IPS-18c (cell line): ENCODE results near the gene SNX21.
"Not testable (repeated sequence)": the region's sequence is repeated elsewhere in the genome, so short reads cannot be mapped to it uniquely, and the experiment has no call there.

Experiments
- H3K4me3 ChIP-seq: 2 replicates; pipeline ENCODE4 v1.7.0; 2013; ENCODE audit warnings: low read depth, mild to moderate bottlenecking, low read length, moderate library complexity; ENCODE audit not compliant: insufficient read depth
- H3K9me3 ChIP-seq: one replicate; pipeline ENCODE4 v1.6.1; 2013; ENCODE audit warnings: mild to moderate bottlenecking, low read length, moderate library complexity; ENCODE audit not compliant: control insufficient read depth, insufficient read depth

The SNX21 gene

GRCh38 chr20:45861221-45862075, 27.8 kb downstream of the SNX21 start:
- H3K4me3 ChIP-seq: no peak overlapping the region
- peaks cover 1% of the 10 kb centered on the region for H3K9me3 ChIP-seq

DNA sequence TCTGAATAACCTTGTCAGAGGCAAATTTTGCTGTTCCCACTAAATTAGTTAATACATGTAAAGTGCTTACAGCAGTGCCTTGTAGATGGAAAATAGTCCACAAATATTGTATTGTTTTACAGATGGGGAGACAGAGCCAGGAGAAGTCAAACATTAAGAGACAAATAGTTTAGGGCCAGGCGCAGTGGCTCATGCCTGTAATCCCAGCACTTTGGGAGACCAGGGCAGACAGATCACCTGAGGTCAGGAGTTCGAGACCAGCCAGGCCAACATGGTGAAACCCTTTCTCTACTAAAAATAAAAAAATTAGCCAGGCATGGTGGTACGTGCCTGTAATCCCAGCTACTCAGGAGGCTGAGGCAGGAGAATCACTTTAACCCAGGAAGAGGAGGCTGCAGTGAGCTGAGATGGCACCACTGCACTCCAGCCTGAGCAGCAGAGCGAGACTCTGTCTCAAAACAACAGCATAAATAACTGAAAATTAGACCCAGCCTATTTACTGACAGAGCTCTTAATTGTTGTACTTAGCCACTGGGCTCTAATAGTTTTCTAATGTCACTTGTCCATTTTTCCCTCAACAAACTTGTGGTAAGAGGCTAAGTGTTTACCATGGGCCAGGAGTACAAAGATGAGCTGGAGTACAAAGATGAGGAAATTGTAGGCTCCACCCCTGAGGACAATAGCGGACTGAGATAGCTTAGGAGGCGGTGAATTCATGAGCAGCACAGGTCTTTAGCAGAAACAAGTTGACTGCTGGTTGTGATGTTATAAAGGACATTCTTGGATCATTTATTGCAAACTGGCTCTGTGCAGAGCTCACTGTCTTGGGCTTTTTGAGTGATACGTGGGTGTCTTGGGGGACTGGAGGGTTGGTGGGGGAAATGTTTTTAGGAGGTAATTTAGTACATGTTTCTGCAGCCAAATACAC, 30.2 kb downstream of the SNX21 start:
- Histone ChIP-seq H3K9me3 (peaks cover 2% of the 10 kb centered on the region), H3K4me3 (no peak overlapping the region)

DNA sequence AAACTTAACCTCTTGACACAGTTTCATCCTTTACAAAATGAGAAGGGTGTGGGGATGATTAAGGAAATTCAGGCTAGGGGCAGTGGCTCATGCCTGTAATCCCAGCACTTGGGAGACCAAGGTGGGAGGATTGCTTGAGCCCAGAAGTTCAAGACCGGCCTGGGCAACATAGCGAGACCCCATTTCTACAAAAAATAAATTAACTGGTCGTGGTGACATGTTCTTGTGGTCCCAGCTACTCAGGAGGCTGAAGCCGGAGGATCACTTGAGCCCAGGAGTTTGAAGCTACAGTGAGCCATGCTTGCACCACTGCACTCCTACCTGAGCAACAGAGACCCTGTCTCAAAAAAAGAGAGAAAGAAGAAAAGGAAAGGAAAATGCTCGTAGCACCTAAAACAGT, 32.9 kb downstream of the SNX21 start:
- H3K9me3 ChIP-seq: peaks cover 2% of the 10 kb centered on the region
- no peak overlapping the region for H3K4me3 ChIP-seq

GRCh38 chr20:45867136-45867818, 33.7 kb downstream of the SNX21 start:
- H3K4me3 ChIP-seq: no peak overlapping the region
- peaks cover 2% of the 10 kb centered on the region for H3K9me3 ChIP-seq

DNA sequence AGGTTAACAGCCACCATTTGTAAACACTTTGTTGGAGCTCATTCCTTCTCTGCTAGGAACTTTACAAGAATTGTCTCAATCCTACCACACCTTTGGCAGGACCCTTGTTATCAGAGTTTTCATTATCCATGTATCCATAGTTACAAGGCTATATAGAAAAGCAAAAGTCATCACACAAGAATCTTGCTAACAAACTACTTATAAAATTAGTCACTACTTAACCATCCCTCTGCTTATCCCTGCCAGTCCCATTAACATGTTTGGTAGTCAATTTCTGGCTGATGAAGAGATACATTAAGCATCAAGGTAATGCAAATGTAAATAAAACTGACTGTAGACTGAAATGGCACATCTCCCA, 34.2 kb downstream of the SNX21 start:
- no peak overlapping the region for H3K4me3 ChIP-seq
- peaks cover 2% of the 10 kb centered on the region for H3K9me3 ChIP-seq

- H3K9me3 ChIP-seq: no peaks in the 10 kb centered on the region
- no peak overlapping the region for H3K4me3 ChIP-seq
Measured at GRCh38 chr20:45872626-45873025, 39.0 kb downstream of the SNX21 start.

DNA sequence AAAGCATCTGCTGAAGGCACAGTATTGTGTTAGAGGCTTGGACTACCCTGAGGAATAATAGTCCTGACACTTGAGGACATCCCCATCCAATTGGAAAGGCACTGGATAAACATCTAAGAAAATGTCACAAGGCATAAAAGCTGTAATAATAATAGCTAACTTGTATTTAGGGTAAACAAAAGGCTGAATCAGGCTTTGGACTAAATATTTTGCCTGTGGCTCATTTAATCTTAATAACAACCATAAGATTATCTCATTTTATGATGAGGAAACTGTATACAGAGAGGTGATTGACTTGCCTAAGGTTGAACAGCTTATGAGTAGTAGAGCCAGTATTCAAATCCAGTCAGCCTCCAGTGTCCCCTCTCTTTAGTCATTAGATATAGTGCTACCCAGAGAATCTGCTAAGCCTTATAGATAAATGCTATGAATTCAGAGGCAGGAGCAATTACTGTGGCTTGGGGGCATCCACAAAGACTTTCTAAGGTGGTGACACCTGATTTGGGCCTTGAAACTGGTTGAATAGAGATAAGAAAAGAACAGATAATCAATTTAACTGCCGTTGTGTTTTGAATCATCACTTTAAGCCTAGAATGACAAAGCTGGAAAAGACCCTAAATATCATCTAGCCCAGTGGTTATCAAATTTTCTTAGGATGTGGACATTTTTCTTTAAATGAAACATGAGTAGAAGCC, 40.0 kb downstream of the SNX21 start:
- H3K4me3 ChIP-seq: no peak overlapping the region
- H3K9me3 ChIP-seq: no peaks in the 10 kb centered on the region

DNA sequence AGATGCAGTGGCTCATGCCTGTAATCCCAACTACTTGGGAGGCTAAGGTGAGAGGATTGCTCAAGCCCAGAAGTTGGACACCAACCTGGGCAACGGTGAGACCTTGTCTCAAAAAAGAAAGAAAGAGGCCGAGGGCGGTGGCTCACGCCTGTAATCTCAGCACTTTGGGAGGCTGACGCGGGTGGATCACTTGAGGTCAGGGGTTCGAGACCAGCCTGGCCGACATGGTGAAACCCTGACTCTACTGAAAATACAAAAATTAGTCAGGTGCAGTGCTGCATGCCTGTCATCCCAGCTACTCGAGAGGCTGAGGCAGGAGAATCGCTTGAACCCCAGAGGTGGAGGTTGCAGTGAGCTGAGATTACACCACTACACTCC, 40.5 kb downstream of the SNX21 start:
- H3K9me3 ChIP-seq, H3K4me3 ChIP-seq: not testable (repeated sequence)

GRCh38 chr20:45874576-45874975, 41.0 kb downstream of the SNX21 start:
- Histone ChIP-seq H3K9me3 (no peaks in the 10 kb centered on the region), H3K4me3 (no peak overlapping the region)

DNA sequence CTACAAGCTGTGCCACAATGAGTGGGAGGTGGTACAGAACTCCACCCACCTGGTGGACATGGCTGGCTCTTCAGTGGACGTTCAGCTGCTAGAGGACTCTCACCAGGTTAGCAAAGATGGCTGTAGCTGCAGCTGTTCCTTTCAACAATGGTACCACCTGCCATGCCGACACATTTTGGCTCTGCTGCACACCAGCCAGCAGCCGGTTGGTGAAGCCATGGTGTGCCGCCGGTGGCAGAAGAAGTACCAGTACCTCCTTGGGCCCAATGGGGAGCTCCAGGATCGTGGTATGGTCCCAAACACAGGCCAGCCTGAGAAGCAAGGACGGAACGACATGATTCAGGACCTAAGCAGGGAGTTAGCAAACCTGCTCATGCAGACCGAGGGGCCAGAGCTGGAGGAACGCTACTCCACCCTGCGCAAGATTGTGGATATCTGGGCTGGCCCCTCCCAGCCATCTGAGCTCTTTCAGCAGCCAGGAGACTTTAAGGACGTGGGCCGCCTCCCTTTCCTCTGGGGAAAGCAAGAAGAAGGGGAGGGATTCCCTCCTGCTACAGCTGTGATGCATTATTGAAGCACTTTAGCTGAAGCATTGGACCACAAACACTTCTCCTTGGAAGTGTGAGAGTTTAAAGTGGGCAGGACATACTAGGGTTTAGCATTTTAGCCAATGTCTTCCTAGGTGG, 44.6 kb downstream of the SNX21 start:
- Histone ChIP-seq H3K4me3 (no peak overlapping the region; the same call in 1 of the 2 replicates), H3K9me3 (no peaks in the 10 kb centered on the region)

GRCh38 chr20:45880988-45881788, 47.6 kb downstream of the SNX21 start, which contains the start of gene ZSWIM1:
Gene ZSWIM1, plus strand, starts transcription at chr20:45881227. Its CDS starts 1,366 bp downstream, at chr20:45882593.
- no peaks in the 10 kb centered on the region for H3K9me3 ChIP-seq

DNA sequence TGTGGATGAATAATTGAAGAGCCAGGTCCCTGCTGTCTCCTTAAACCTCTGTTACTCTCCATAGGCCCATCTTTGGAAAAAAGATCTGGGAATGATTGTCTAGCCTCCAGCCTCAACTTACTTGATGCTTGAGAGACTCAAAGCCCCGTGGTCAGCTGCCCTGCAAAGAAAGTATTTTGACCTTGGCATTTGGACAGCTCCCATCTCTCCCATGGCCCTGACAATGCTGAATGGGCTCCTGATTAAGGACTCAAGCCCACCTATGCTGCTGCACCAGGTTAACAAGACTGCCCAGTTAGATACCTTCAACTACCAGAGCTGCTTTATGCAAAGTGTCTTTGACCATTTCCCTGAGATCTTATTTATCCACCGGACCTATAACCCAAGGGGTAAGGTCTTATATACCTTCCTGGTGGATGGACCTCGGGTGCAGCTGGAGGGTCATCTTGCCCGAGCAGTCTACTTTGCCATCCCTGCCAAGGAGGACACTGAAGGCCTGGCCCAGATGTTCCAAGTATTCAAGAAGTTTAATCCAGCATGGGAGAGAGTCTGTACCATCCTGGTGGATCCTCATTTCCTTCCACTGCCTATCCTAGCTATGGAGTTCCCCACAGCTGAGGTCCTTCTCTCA, 49.0 kb downstream of the SNX21 start:
- no peak overlapping the region for H3K4me3 ChIP-seq

More at GRCh38 chr20:45880988-45881788, 47.6 kb downstream of the SNX21 start, which contains the start of gene ZSWIM1:
- H3K4me3 ChIP-seq: peak within 1 kb of the TSS; percentile 78

DNA sequence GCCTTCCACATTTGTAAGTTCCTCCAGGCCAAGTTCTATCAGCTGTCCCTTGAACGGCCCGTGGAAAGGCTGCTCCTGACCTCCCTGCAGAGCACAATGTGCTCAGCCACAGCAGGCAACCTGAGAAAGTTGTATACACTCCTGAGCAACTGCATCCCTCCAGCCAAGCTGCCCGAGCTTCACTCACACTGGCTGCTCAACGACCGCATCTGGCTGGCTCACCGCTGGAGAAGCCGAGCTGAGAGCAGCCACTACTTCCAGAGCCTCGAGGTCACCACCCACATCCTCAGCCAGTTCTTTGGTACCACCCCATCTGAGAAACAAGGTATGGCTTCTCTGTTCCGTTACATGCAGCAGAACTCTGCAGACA, 49.5 kb downstream of the SNX21 start:
- Histone ChIP-seq H3K9me3 (no peaks in the 10 kb centered on the region), H3K4me3 (no peak overlapping the region)

More for the DNA sequence above, 49.0 kb downstream of the SNX21 start:
- H3K9me3 ChIP-seq: no peaks in the 10 kb centered on the region

GRCh38 chr20:45886590-45887345, 53.2 kb downstream of the SNX21 start:
- Histone ChIP-seq H3K9me3 (no peaks in the 10 kb centered on the region), H3K4me3 (no peak overlapping the region)

GRCh38 chr20:45887346-45887715, 53.7 kb downstream of the SNX21 start, which contains the start of gene SPATA25:
Gene SPATA25, minus strand, starts transcription at chr20:45887622. Its CDS starts 32 bp downstream, at chr20:45887590.
- no peaks in the 10 kb centered on the region for H3K9me3 ChIP-seq
- H3K4me3 ChIP-seq: no peak within 1 kb of the TSS
